ENCODE measurements around the gene COG5.

Gene COG5

GRCh38 chr7:107319724-107320228 is 243.9 kb downstream of the COG5 start:
- DNase-seq = no peak

DNA sequence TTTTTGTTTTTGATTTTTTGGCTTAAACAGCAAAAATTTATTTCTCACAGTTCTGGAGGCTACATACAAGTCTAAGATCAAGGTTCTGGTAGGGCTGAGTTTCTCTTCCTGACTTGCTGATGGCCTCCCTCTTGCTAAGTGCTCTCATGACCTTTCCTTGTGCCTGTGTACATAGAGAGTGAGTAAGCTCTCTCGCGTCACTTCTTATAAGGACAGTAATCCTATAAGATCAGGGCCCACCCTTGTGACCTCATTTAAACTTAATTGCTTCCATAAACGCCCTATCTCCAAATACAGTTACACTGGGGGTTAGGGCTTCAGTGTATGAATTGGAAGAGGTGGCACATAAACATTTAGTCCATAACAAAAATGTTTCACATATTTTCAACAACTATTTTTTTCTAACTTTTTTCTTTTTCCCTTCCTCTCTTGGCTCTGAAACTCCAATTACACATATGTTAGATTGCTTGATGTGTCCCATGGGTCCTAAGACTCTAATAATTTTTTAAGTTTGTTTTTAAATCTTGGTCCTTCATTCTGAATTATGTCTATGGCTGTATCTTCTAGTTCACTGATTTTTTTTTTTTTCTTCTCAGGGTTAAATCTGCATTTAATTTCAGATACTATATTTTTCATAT is 245.1 kb downstream of the COG5 start:
- no peak for DNase-seq

- no peak for DNase-seq
Observed at GRCh38 chr7:107315716-107316220, 248.0 kb downstream of the COG5 start.

GRCh38 chr7:107313355-107313754 is 250.4 kb downstream of the COG5 start:
- DNase-seq = no peak

DNA sequence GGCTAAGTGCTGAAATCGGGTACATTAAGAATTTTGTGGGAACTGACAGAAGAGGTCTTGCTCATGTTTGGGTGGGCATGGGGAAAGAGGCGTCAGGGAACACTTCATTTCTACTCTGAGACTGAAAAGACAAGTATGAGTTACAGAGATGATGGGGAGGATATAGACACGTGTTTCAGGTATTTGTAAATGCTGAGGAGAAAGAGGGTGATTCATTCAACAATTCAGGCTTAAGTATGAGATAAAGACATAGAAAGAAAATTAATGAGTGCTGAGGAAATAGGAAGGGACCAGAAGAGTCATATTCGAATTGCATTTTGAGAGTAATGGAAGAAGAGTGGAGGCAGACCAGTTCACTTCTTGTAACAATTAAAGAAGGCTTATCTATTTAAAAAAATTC is 251.3 kb downstream of the COG5 start:
- no peak for DNase-seq

DNA sequence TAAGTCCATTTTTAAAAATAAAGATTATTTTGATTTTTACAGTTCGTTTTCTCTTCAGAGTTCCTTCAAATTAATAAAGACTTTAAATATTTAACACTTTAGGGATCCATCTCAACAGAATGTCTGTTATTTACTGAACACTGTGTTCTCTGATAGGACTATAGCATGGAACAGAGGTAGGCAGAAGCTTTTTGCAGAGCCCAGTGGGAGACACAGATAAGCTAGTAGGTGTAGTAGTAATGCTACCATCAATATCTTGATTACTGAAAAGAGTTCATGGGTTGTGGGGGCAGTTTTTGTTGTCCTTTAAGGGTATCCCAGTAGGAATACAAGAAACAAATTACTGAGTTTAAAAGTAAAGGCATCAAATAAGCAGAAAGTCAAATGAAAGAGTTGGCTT is 254.4 kb downstream of the COG5 start:
- DNase-seq = no peak

DNA sequence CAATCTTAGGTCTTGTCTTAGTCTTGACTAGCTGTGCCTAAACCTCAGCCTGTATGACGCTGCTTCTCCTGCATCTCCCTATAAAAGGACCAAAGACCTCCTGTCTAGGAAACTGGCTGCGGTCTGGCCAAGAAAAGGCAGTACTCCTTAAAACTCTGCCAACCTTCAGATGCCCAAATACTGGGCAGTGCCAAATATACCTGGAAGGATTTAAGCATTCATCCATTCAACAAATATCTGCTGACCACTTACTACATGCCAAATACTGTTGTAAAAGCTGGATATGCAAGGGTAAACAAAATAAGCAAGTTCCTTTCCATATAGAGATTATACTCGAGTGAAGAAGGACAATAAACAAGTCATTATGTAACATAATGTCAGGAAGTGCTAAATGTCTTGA is 259.1 kb downstream of the COG5 start:
- no peak for DNase-seq

GRCh38 chr7:107304063-107304462 is 259.7 kb downstream of the COG5 start:
- no peak for DNase-seq

GRCh38 chr7:107302250-107302847 is 261.4 kb downstream of the COG5 start:
- no peak for DNase-seq

DNA sequence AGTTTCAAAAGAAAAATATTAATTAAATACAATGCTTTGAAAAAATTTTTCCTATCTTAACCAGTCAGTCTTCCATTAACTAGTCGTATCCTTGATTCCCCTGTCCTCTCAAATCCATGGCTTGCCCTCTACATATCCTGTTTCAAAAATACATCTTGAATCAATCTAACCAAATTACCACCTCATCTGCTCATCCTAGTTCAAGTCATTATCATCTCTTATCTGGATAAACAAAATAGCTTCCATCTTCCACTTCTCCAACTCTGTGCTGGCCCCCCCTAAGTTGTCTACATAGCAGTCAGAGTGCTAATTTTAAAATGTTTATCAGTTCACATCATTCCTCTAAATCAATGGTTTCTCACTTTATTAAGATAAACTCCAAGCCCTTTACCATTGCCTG is 269.5 kb downstream of the COG5 start:
- no peak for DNase-seq

- DNase-seq = no peak
Observed at GRCh38 chr7:107292591-107292990, 271.1 kb downstream of the COG5 start.

- DNase-seq = no peak
Observed at GRCh38 chr7:107291434-107291833, 272.3 kb downstream of the COG5 start.

- no peak for DNase-seq
Observed at GRCh38 chr7:107286751-107287621, 276.7 kb downstream of the COG5 start.

- DNase-seq = no peak
Observed at GRCh38 chr7:107284911-107285479, 278.7 kb downstream of the COG5 start.

- no peak for DNase-seq
Observed at GRCh38 chr7:107277331-107277730, 286.4 kb downstream of the COG5 start.

GRCh38 chr7:107276220-107276827 is 287.4 kb downstream of the COG5 start:
- no peak for DNase-seq

- no peak for DNase-seq
Observed at GRCh38 chr7:107274506-107274905, 289.2 kb downstream of the COG5 start.

DNA sequence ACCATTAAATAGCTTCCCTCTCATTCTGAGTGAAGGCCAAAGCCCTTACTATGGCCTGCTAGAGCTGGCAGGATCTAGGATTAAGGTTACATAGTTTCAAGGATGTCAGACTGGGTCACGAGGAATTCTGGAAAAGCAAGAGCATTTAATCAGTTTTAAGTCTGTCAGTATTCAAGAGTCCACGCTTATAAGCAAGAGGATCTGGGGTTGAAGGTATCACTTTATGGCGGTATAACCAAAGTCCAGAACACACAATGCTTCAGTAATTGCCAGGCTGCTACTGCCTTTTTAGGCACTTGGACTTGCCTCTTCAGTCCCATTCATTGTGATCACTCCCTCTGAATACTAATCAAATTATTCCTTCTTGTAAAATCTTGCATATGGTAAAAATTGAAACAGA is 293.9 kb downstream of the COG5 start:
- no peak for DNase-seq

DNA sequence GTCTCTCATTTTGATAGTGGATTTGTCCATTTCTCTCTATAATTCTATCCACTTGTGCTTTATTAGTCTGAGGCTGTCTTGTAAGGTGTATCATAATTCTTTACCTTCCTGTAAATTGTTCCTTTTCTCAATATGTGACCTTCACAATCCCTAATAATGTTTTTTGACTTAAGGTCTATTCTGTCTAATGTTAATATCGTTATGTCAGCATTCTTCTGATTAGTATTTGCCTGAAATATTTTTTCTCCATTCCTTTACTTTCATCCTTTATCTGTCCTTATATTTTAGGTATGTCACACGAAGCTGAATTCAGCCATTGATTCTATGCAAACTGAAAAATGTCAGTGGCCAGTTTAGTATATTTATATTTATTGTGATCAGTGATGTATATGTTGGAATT is 295.1 kb downstream of the COG5 start:
- no peak for DNase-seq

GRCh38 chr7:107267138-107267537 is 296.6 kb downstream of the COG5 start:
- no peak for DNase-seq

DNA sequence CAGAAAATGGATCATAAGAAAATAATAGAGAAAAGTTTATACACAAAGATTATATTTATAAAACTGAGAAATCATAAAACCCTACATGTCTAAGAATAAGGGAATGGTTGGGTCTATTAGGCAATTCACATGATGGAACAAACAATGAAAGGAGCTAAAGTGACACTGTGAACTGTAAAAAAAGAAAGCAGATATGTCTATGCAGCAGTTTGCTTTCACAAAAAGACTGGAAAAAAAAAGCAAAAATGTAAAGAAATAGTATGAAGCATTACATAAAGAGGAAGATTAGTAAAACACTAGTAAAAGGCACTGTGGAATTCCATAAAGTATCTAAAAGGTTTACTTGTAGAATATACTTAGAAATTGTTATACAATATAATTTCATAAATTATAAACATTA is 299.0 kb downstream of the COG5 start:
- DNase-seq = no peak

DNA sequence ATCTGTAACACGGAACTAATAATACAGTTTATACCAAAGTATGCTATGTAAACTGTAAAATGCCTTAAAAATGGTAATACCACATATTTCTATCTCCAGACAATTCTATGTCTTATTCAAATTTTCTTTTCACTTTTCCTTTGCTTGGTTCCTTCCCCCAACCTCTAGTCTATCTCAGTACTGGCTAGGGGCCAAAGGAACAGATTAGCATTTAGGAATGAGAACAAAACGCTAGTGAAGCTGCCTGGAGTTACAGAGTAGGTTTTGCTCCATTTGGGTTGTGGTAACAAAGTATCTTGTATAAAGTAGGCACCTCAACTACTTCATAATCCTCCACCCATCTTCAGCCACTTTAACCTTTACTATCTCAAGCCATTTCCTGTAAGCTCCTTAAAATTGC is 300.9 kb downstream of the COG5 start:
- DNase-seq = no peak

GRCh38 chr7:107258737-107259136 is 305.0 kb downstream of the COG5 start:
- DNase-seq = no peak
